Mucosa of descending colon (tissue), 3 donors: Measurements from ENCODE around the gene TMEM161A. TPM values are rescaled to one million over a fixed set of nuclear protein-coding genes. Genes with fewer than 3 reads are reported as not detected.

Source experiments
- ATAC-seq: fragments of 200-7000 bp; cut with Tn5 transposase; one replicate; pipeline ENCODE4 v1.9.1; 2020; ENCODE audit warnings: mild to moderate bottlenecking, moderate library complexity
- DNase-seq, 3 donors: peaks; one replicate each; pipeline ENCODE4 v3.0.0-alpha.2; 2020
- H3K36me3 ChIP-seq: fragments of 200-600 bp; one replicate; pipeline ENCODE4 v1.8.0; 2021; ENCODE audit warnings: low read depth, mild to moderate bottlenecking
- H3K4me1 ChIP-seq: fragments of 200-600 bp; one replicate; pipeline ENCODE4 v1.8.0; 2021; ENCODE audit warnings: low read depth, mild to moderate bottlenecking
- H3K4me3 ChIP-seq: fragments of 200-600 bp; one replicate; pipeline ENCODE4 v1.8.0; 2021; ENCODE audit warnings: mild to moderate bottlenecking
- H3K9me3 ChIP-seq: fragments of 200-600 bp; one replicate; pipeline ENCODE4 v1.8.0; 2021; ENCODE audit warnings: mild to moderate bottlenecking
- intact Hi-C, 2 donors: fragments of 100-400 bp; cut with DNase I in 1 of 2; cut with micrococcal nuclease in 1 of 2; formaldehyde crosslinking; loops; one replicate each; pipeline versions ENCODE4 v1.11.0 to v1.11.1; 2022; cut with DNase I, micrococcal nuclease
- total RNA-seq, 3 donors: library from RNA; stranded (reverse); fragmentation: NEBNext Ultra II Directional in 2 of 3; extraction: Animal tissue kit (Norgen Biotek cat#: 25700) in 2 of 3; gene quantifications; one replicate each; pipeline versions ENCODE4 v1.2.1 to v1.2.4, GENCODE V29; 2021 to 2023
- TF ChIP-seq, protein P1 (sequence below): fragments of 200-600 bp; IDR thresholded peaks from one replicate; pipeline ENCODE4 v1.8.0; 2022; ENCODE audit warnings: antibody characterized with exemption, mild to moderate bottlenecking
- donor health status: DM: no; HTN: no; CAD: no; lungs with moderate emphysema.
- donor health status: DM: no; HTN: no; CAD: no.
- donor health status: DM: no; HTN: yes; CAD: no.

Gene TMEM161A
- total RNA-seq, 3 donors from 2014 or later = 14.7 to 23.4 (median 17.6) TPM

GRCh38 chr19:19076476-19076875 is 61.8 kb downstream of the TMEM161A start:
- H3K36me3 ChIP-seq = no peaks in the 10 kb centered on the region
- ATAC-seq = no peak
- TF ChIP-seq, protein P1, sequence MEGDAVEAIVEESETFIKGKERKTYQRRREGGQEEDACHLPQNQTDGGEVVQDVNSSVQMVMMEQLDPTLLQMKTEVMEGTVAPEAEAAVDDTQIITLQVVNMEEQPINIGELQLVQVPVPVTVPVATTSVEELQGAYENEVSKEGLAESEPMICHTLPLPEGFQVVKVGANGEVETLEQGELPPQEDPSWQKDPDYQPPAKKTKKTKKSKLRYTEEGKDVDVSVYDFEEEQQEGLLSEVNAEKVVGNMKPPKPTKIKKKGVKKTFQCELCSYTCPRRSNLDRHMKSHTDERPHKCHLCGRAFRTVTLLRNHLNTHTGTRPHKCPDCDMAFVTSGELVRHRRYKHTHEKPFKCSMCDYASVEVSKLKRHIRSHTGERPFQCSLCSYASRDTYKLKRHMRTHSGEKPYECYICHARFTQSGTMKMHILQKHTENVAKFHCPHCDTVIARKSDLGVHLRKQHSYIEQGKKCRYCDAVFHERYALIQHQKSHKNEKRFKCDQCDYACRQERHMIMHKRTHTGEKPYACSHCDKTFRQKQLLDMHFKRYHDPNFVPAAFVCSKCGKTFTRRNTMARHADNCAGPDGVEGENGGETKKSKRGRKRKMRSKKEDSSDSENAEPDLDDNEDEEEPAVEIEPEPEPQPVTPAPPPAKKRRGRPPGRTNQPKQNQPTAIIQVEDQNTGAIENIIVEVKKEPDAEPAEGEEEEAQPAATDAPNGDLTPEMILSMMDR = no peak
- H3K4me1 ChIP-seq = peaks cover 3% of the 10 kb centered on the region
- intact Hi-C loops = no loop called here
- no peak for DNase-seq
- no peak overlapping the region for H3K4me3 ChIP-seq
- no peaks in the 10 kb centered on the region for H3K9me3 ChIP-seq

GRCh38 chr19:19075126-19075525 is 63.2 kb downstream of the TMEM161A start:
- no peak for DNase-seq
- Histone ChIP-seq H3K4me3 (no peak overlapping the region), H3K4me1 (peaks cover 3% of the 10 kb centered on the region), H3K9me3 (no peaks in the 10 kb centered on the region), H3K36me3 (no peaks in the 10 kb centered on the region)
- intact Hi-C loops = no loop called here
- ATAC-seq = no peak
- TF ChIP-seq, protein P1 = no peak

DNA sequence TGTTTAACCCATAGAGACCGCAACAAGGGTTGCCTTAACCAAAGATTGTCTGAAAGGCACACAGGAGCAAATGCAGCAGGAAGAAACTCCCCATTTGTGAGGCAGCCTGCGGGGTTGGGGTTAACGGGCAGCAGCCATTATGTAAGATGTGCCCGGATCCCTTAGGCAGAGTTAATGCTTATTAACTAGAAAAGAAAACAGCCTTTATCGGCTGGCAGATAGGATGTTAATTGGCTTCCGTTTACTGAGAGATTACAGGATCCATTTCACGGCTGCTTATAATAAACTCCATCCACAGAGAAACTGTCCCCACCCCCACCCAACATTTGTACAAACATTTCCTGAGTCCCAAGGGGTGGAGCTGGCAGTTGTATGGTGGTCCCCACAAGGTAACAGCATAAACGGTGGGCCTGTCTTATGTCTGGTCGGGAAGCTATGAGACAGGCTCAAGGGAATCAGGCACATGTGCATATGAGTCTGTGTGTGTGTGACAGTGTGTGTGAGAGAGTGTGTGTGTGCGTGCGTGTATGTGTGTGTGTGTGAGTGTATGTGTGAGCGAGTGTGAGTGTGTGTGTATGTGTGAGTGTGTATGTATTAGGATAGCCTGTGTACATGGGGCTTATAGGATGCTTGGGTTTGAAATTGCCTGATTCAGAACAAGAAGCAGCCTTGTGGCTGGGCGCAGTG is 63.9 kb downstream of the TMEM161A start:
- DNase-seq (no peak), ATAC-seq (no peak)
- H3K4me1 ChIP-seq = peaks cover 3% of the 10 kb centered on the region
- no peaks in the 10 kb centered on the region for H3K36me3 ChIP-seq
- no peak overlapping the region for H3K4me3 ChIP-seq
- H3K9me3 ChIP-seq = no peaks in the 10 kb centered on the region
- TF ChIP-seq, protein P1 = no peak
- intact Hi-C loops = no loop called here

DNA sequence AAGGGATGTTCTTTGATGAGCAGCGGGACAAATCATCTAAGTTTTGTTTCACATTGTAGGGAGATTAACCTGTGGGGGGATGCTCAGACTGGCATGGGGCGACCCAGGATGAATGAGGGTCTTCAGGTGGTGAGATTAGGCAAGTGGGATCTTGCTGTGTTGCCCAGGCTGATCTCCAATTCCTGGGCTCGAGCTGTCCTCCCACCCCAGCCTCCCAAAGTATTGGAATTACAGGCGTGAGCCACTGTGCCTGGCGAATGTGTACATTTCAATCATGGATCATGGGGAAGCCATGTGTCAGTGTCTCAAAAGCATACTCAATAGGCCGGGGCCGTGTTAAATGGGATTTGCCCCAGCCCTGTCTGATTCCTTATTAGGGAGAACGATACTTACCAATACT is 66.4 kb downstream of the TMEM161A start:
- H3K4me3 ChIP-seq = no peak overlapping the region
- TF ChIP-seq, protein P1 = no peak
- no peaks in the 10 kb centered on the region for H3K36me3 ChIP-seq
- no peaks in the 10 kb centered on the region for H3K9me3 ChIP-seq
- H3K4me1 ChIP-seq = peaks cover 8% of the 10 kb centered on the region
- intact Hi-C loops = no loop called here
- DNase-seq = no peak
- ATAC-seq = no peak

Other genes starting within 250 kb of the TMEM161A start
- 1 to 10 TPM in 1 of 3 donors, under 1 TPM in 2; 0.17 to 1.3 (median 0.39) TPM for gene CERS1, start 242.3 kb downstream of the TMEM161A start, total RNA-seq
- gene COPE, start 219.1 kb downstream of the TMEM161A start, total RNA-seq = 100 to 1,000 TPM; 119 to 227 (median 176) TPM
- 10 to 100 TPM; 37.4 to 47.3 (median 40.4) TPM for gene DDX49, start 218.8 kb downstream of the TMEM161A start, total RNA-seq
- 10 to 100 TPM in 1 of 3 donors, 1 to 10 TPM in 2; 2.2 to 18.0 (median 6.5) TPM for gene HOMER3, start 197.3 kb downstream of the TMEM161A start, total RNA-seq
- 10 to 100 TPM; 65.4 to 93.4 (median 69.8) TPM for gene SUGP2, start 105.0 kb downstream of the TMEM161A start, total RNA-seq
- gene ARMC6, start 104.9 kb downstream of the TMEM161A start, total RNA-seq = 10 to 100 TPM; 18.4 to 20.0 (median 19.3) TPM
- gene SLC25A42, start 74.5 kb downstream of the TMEM161A start, total RNA-seq = 10 to 100 TPM in 1 of 3 donors, 1 to 10 TPM in 2; 9.4 to 11.7 (median 9.8) TPM
- 1 to 10 TPM; 1.5 to 3.0 (median 2.5) TPM for gene MEF2B, start 31.8 kb upstream of the TMEM161A start, total RNA-seq
- 10 to 100 TPM; 29.1 to 41.0 (median 31.8) TPM for gene BORCS8, start 53.7 kb upstream of the TMEM161A start, total RNA-seq
- gene RFXANK, start 53.8 kb upstream of the TMEM161A start, total RNA-seq = 10 to 100 TPM; 62.3 to 71.4 (median 64.9) TPM
- 10 to 100 TPM; 12.5 to 14.6 (median 13.4) TPM for gene NR2C2AP, start 64.9 kb upstream of the TMEM161A start, total RNA-seq
- under 1 TPM in 1 of 3 donors, not detected in 2; 0.25 TPM for gene NCAN, start 73.5 kb upstream of the TMEM161A start, total RNA-seq
- 1 to 10 TPM; 4.5 to 9.6 (median 6.4) TPM for gene TM6SF2, start 134.8 kb upstream of the TMEM161A start, total RNA-seq
- gene SUGP1, start 182.0 kb upstream of the TMEM161A start, total RNA-seq = 10 to 100 TPM; 41.0 to 46.7 (median 45.9) TPM
- 10 to 100 TPM; 49.8 to 71.1 (median 70.6) TPM for gene MAU2, start 182.4 kb upstream of the TMEM161A start, total RNA-seq